Activated T-helper 17 cell treated with anti-CD3 and anti-CD28 coated beads, Interleukin-2, amount 50 U/mL, for 72 hours (primary cell): ENCODE measurements around the gene CD58. TPM values are rescaled to one million over a fixed set of nuclear protein-coding genes. Genes with fewer than 3 reads are reported as not detected.

Source experiments
- total RNA-seq, 2 donors: library from RNA; stranded (reverse); gene quantifications; one replicate each; pipeline ENCODE4 v1.2.3, GENCODE V29; 2022

Gene CD58
- total RNA-seq, 2 donors from 2014 or later, result 36.8 to 40.5 TPM

Other genes with a start within 250 kb of the CD58 start
- gene ATP1A1, start 197.8 kb downstream of the CD58 start, total RNA-seq, result 100 to 1,000 TPM; 206 to 244 TPM
- gene IGSF3, start 96.7 kb upstream of the CD58 start, total RNA-seq, result 1 to 10 TPM; 2.1 to 10.0 TPM
- 100 to 1,000 TPM; 303 to 473 TPM for gene CD2, start 183.4 kb upstream of the CD58 start, total RNA-seq